Right lung (tissue), 5 donors: Measurements from ENCODE around the gene PPP1R26. TPM values are rescaled to one million over a fixed set of nuclear protein-coding genes. Genes with fewer than 3 reads are reported as not detected.

Source experiments
- polyA plus RNA-seq, 5 donors: library from polyadenylated mRNA; unstranded; fragments of 120-200 nt; gene quantifications; one replicate each; pipeline versions ENCODE4 v1.2.1 to v1.2.3, GENCODE V29; 2013; ENCODE audit warnings: inconsistent platforms in 1 of 5, low replicate concordance in 1 of 5; ENCODE audit not compliant: insufficient read length in 5 of 5, insufficient read depth in 1 of 5

The PPP1R26 gene
- polyA plus RNA-seq, 5 donors = 26.3 to 37.3 (median 32.3) TPM

Other genes with a start within 250 kb of the PPP1R26 start
- 10 to 100 TPM; 31.6 to 50.0 (median 39.6) TPM for gene MRPS2, start 20.9 kb downstream of the PPP1R26 start, polyA plus RNA-seq
- not detected for gene LCN1, start 41.7 kb downstream of the PPP1R26 start, polyA plus RNA-seq
- gene OBP2A, start 66.3 kb downstream of the PPP1R26 start, polyA plus RNA-seq = not detected
- under 1 TPM in 2 of 5 donors, not detected in 3; 0.27 to 0.68 TPM for gene PAEP, start 82.0 kb downstream of the PPP1R26 start, polyA plus RNA-seq
- gene GLT6D1, start 159.8 kb downstream of the PPP1R26 start, polyA plus RNA-seq = not detected
- not detected for gene LCN9, start 183.5 kb downstream of the PPP1R26 start, polyA plus RNA-seq
- not detected for gene SOHLH1, start 219.7 kb downstream of the PPP1R26 start, polyA plus RNA-seq
- gene KCNT1, start 222.4 kb downstream of the PPP1R26 start, polyA plus RNA-seq = under 1 TPM; 0.21 to 0.90 (median 0.53) TPM